ENCODE measurements around the gene GRM8. TPM values are rescaled to one million over a fixed set of nuclear protein-coding genes. Genes with fewer than 3 reads are reported as not detected.

GRM8 gene
- polyA plus RNA-seq, 1 donor from 2014 or later, result 1.5 TPM

- Histone ChIP-seq H3K27ac (ENCODE audit: low read length) (no peak overlapping the region), H3K9ac (ENCODE audit: low read length) (no peak overlapping the region), H4K20me1 (ENCODE audit: insufficient read depth) (no peaks in the 10 kb centered on the region), H3K4me2 (ENCODE audit: low read length) (no peak overlapping the region), H3K36me3 (ENCODE audit: insufficient read depth, low read length) (no peaks in the 10 kb centered on the region), H3K79me2 (replicated peaks; ENCODE audit: insufficient read depth, low read length) (no peaks in the 10 kb centered on the region), H3K9me3 (ENCODE audit: low read length) (no peaks in the 10 kb centered on the region), H2AFZ (ENCODE audit: low read depth, low read length) (no peak overlapping the region), H3K9me2 (ENCODE audit: insufficient read depth, low read length) (no peaks in the 10 kb centered on the region), H3K4me3 (ENCODE audit: low read length) (no peak overlapping the region), H3F3A (ENCODE audit: insufficient read depth, low read length, poor library complexity, severe bottlenecking) (no peaks in the 10 kb centered on the region), H3K27me3 (ENCODE audit: insufficient read depth, low read depth, low read length) (no peaks in the 10 kb centered on the region)
- TF ChIP-seq EZH2 (IDR thresholded peaks at IDR 0.05; ENCODE audit: borderline replicate concordance, insufficient read depth, low read length, poor library complexity, severe bottlenecking) (no peak), RAD21 (conservative IDR thresholded peaks at IDR 0.05) (no peak), MXI1 (conservative IDR thresholded peaks at IDR 0.05; ENCODE audit: poor library complexity, severe bottlenecking) (no peak), EP300 (conservative IDR thresholded peaks at IDR 0.05; ENCODE audit: poor library complexity, severe bottlenecking) (no peak), CTCF (IDR thresholded peaks at IDR 0.05; ENCODE audit: poor library complexity, severe bottlenecking) (no peak), POLR2AphosphoS5 (IDR thresholded peaks at IDR 0.05) (no peak), SMC3 (conservative IDR thresholded peaks at IDR 0.05; ENCODE audit: poor library complexity) (no peak), TAF1 (IDR thresholded peaks at IDR 0.05; ENCODE audit: low read depth) (no peak), REST (IDR thresholded peaks at IDR 0.05; ENCODE audit: borderline replicate concordance) (no peak)
Measured at GRCh38 chr7:127152423-127152822, 100.3 kb downstream of the GRM8 start.

- Histone ChIP-seq H3K9me2 (ENCODE audit: insufficient read depth, low read length) (no peaks in the 10 kb centered on the region), H3K9me3 (ENCODE audit: low read length) (no peaks in the 10 kb centered on the region), H3K36me3 (ENCODE audit: insufficient read depth, low read length) (no peaks in the 10 kb centered on the region)
Measured at GRCh38 chr7:127151379-127151778, 101.4 kb downstream of the GRM8 start.

More at GRCh38 chr7:127151379-127151778, 101.4 kb downstream of the GRM8 start:
- H3K4me2 ChIP-seq (ENCODE audit: low read length), result no peak overlapping the region
- H4K20me1 ChIP-seq (ENCODE audit: insufficient read depth), result no peaks in the 10 kb centered on the region
- H3K9ac ChIP-seq (ENCODE audit: low read length), result no peak overlapping the region
- no peak overlapping the region for H2AFZ ChIP-seq (ENCODE audit: low read depth, low read length)
- no peak overlapping the region for H3K4me3 ChIP-seq (ENCODE audit: low read length)
- TF ChIP-seq SMC3 (conservative IDR thresholded peaks at IDR 0.05; ENCODE audit: poor library complexity) (no peak), MXI1 (conservative IDR thresholded peaks at IDR 0.05; ENCODE audit: poor library complexity, severe bottlenecking) (no peak), RAD21 (conservative IDR thresholded peaks at IDR 0.05) (no peak), REST (IDR thresholded peaks at IDR 0.05; ENCODE audit: borderline replicate concordance) (no peak), POLR2AphosphoS5 (IDR thresholded peaks at IDR 0.05) (no peak), TAF1 (IDR thresholded peaks at IDR 0.05; ENCODE audit: low read depth) (no peak), EZH2 (IDR thresholded peaks at IDR 0.05; ENCODE audit: borderline replicate concordance, insufficient read depth, low read length, poor library complexity, severe bottlenecking) (no peak), EP300 (conservative IDR thresholded peaks at IDR 0.05; ENCODE audit: poor library complexity, severe bottlenecking) (no peak), CTCF (IDR thresholded peaks at IDR 0.05; ENCODE audit: poor library complexity, severe bottlenecking) (no peak)
- no peaks in the 10 kb centered on the region for H3K79me2 ChIP-seq (replicated peaks; ENCODE audit: insufficient read depth, low read length)
- H3F3A ChIP-seq (ENCODE audit: insufficient read depth, low read length, poor library complexity, severe bottlenecking), result no peaks in the 10 kb centered on the region
- H3K27ac ChIP-seq (ENCODE audit: low read length), result no peak overlapping the region
- H3K27me3 ChIP-seq (ENCODE audit: insufficient read depth, low read depth, low read length), result no peaks in the 10 kb centered on the region

Measured in neural cell (in vitro differentiated cells).